Measurements from ENCODE around the gene LRPAP1.
"Not testable (repeated sequence)": the region's sequence is repeated elsewhere in the genome, so short reads cannot be mapped to it uniquely, and the experiment has no call there.

Gene LRPAP1

DNA sequence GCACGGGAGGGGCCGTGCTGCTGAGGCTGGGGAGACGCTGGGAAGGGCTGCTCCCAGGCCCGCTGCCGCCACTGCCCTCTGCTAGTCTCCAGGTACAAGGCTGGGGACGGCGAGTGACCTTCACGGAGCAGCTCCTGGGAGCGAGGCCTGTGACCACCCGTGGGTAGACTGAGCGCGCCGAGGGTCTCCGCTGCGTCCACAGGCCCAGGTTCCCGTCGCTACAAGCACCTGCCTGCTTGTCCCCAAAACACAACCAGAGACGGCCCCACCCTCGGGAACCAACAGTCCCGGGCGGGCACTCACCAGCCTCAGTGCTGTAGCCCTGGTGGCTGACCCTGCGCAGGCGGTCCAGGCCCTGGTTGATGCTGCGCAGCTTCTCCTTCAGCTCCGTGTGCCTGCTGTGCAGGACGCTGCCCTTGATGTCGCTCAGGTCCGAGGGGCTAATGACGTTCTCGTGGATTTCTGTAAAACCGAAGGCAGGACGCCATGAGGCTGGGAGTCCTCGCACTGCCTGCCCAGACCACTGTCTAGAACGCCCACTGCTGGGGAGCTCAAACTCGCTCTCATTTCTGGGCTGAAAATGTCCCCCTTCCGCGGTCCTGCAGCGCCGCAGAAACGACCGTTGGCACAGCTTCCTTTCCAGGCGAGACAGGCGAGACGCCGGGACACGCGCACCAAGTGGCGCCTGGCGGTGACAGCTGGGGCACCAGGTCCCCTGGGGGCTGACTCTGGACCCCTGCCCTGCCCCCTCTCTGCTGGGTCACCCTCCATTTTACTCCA is 14.3 kb downstream of the LRPAP1 start:
- DNase-seq = no peak

DNA sequence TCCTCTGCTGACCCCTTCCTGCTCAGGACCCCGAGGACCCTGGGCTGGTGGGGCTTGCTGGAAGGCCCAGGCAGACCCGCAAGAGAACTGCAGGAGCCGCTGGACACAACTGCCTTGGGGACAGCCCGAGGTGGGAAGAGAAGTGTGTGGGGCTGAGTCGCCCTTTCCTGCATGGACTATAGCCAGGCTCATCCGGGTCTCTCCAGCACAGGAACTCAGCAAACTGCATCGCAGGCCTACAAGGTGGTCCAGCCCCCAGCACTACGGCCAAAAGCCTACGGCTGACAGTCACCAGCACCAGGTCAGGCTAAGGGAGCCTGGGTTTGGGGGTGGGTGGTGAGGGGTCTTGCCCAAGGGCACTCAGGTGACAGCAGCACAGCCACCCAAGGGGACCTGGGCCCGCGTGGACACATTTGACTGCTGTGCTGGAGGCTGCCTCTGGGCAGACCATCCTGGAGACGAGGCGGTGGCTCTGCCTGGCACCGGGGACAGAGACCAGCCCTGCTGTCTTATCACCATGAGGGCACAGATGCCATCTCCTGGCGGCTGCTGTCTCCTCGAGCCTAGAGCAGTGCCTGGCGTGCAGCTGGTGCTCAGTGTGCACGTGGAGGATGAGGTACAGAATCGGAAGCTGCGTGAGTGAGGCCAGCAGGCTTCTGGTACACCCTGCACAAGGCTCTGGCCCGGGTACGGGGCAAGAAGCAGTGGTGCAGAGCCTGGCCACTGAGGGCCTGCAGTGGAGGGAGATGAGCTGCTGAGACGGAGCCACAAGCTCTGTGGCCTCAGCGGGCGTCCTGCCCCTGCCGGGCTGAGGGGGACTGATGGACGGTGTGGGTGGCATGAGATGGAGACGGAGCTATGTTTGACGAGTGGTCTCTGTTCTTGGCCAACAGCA is 15.1 kb downstream of the LRPAP1 start:
- DNase-seq = no peak

DNA sequence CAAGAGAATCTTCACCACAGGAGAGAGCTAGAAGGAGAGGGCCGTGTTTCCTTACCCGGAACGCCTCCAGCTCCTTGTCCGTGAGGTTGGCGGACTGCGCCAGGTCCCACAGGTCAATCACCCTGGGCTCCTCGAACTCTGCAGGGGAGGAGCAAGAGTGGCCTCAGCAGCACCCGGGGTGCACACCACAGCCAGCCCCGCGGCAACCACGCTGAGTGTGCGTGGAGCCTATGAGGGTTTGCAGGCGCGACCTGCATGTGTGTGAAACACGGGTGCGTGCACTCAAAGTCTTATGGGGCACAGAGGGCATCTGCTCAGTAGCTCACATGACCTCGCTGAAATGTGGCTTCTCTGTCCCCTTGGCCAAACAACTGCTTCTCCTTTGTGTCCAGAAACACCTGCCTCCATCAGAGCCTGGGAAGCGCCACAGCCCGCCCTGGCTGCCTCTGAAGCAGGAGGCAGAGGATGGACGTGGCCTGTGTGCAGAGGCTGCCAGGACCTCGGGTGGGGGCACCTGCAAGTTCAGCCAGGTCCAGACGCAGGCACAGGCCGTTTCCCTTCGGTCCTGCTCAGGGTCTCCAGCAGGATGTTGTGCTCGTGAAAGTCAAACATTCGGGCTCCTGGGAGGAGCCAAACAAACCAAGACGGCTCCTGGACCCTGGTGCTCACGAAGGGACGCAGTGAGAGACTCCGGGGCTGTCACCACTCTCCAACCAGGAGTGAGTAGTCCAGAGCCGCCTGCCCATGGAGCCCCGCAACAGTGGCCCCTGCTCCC is 16.0 kb downstream of the LRPAP1 start:
- no peak for DNase-seq

DNA sequence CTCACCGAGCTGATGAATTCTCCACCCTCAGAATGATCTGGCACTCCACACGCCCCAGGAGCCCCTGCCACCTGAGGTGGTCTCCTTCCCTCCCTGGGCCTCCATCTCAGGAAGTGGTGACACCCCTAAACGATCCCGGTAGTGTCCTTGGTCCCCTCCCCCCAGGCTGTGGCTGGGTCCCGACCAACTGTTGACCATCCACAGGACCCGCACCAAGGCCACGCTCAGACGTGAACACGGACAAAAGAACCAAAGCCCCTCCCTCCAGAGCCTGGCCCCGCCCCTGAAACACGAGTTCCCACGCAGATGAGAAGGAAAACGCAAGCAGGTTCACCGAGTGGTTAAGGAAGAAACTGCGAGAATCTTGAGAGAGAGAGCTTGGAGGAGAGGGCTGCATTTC is 16.6 kb downstream of the LRPAP1 start:
- no peak for DNase-seq

DNA sequence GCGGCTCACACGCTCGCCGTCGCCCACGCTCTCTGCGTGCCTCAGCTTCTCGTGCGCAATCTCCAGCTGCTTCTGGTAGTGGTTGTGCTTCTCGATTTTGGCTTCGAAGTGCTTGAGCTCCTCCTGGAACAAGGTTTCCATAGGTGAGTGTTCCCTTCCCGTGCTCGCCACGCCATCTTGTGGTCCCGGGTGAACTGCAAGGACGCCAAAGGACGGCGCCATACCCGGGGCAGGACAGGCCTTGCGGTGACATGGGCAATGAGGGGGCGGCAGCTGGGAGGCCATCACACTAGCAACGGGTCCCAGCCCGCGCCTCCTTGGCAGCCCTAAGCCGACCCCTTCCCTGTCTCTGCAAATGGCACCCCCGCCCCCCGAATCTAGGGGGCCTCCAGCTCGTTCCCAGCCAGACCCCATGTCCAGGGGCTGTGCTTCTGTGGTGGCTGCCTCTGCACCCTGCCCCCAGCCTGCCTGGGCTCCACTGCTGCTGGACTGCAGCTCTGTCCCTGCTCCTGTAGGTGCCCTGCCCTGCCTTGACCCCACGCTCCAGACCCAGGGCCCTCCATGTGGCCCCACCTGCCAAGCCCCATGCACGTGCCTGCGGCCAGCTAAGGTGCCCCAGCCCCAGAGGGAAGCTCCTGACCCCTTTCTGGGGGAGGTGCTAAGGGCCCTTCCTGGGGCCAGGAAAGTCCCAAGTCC is 17.3 kb downstream of the LRPAP1 start:
- no peak for DNase-seq

DNA sequence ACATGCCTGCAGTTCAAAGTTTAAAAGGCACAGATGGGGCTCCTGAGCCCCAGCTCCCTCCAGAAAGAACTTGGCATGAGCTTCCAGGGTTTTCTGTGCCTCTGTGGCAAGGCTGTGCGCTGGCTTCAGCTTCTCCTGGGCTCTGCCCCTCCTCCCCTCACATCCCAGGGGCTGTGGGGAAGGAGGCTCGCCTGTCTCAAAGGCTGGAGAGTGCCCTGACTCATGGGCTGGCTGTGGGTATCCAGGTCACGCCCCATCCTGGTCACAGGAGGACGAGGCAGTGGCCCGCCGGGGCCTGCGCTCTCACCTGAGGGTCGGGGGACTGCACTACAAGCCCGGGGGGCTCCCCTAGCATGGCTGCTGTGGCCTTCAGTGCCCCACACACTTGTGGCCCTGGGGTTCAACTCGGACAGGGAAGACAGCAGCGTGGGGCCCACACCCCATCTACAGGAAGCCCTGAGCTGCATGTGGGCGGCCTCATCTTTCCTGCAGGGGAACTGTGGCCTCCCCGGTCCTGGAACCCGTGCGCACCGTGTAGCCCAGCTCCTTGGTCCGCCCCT is 17.9 kb downstream of the LRPAP1 start:
- no peak for DNase-seq

DNA sequence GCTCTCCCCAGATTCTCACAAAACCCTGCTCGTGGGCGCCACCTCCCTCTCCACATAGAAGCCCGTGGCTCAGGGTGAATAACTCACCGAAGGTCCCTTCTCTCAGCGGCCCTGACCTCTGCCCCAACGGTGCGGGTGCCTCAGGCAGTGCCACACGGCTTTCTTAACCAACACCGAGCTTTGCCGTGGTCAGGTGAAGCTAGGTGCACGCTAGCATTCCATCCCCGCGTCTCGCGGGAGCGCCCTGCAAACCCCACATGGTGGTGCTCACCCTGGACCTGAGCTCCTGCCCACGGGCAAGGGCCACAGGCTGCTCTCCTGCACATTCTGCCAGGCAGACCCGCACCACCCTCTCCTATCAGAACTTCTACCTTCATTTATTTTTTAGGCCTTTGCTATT is 18.4 kb downstream of the LRPAP1 start:
- no peak for DNase-seq

DNA sequence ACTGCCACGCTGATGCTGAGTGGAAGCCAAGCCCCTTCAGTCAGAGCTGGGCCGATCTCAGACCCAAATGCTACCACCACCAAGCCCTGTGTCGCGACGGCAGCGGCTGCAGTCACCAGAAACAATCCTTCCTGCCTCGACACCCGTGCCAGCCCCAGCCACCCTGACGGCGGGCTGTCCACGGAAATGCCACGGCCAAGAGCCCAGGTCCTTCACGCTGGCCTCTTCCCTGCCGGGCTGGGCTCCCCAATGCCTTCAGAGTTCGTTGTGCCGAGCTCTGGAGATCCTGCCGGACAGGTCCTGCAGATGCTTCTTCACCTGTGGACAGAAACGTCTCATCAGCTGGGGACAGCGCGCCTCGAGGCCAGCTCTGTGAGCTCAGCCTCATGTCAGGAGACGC is 19.5 kb downstream of the LRPAP1 start:
- no peak for DNase-seq

DNA sequence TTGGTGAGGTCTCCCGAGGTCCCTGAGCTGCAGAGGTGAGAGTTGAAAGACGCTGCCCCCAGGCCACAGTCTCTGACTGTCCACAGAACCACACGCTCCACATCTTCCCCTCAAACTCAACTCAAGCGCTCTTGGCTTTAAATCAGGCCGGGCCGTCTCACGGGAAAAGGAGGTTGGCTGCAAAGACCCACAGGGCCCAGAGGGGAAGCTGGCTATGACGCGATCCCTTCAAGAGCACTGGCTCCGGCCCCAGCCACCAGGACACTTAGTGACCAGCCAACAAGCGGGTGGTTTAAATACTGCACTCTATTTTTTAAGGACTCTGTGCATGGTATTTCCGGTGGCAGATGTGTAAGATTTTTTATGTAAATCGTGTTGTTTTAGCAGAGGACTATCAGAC is 19.9 kb downstream of the LRPAP1 start:
- DNase-seq = no peak

DNA sequence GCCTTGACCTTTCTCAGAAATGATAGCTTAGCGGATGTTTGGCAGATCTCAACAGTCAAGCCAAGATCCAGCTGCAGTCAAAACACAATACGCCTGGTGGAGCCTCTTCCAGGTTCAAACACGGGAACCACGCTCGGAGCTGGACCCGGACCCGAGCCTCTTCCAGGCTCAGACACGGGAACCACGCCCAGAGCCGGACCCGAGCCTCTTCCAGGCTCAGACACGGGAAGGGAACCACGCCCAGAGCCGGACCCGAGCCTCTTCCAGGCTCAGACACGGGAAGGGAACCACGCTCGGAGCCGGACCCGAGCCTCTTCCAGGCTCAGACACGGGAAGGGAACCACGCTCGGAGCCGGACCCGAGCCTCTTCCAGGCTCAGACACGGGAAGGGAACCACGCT is 20.6 kb downstream of the LRPAP1 start:
- DNase-seq = not testable (repeated sequence)

DNA sequence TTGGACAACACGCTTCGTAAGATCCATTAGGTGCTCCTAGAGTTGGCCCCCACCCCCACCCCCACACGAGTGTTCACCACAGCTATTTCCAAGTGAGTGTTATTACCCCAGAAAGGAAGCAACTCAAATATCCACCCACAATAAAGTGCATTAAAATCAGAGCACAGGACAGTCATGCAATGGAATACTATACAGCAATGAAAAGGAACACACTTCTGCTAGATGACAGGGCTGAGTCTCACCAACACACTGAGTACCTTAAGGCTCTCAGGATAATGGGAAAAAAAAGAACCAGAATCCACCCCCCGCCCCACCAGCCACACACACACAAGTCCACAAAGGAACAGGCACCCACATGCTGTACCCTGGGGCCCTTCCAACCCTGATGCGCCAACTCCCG is 21.0 kb downstream of the LRPAP1 start:
- no peak for DNase-seq

DNA sequence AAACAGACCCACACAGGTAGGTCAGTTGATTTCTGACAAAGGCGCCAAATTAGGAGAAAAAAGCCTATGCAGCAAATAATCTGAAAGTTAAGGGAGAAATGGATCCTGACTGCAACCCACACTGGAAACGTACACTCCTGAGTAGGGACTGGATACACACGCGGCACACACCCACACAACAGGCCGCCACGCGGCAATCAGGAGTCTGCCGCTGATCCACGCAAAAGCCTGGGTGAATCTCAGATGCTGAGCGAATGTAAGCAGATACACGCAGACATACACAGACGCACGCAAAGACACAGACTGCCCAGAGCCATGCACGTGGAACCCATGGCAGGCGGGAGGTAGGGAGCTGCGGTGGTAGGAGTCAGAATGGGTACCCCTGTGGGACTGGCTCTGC is 21.7 kb downstream of the LRPAP1 start:
- DNase-seq = no peak

DNA sequence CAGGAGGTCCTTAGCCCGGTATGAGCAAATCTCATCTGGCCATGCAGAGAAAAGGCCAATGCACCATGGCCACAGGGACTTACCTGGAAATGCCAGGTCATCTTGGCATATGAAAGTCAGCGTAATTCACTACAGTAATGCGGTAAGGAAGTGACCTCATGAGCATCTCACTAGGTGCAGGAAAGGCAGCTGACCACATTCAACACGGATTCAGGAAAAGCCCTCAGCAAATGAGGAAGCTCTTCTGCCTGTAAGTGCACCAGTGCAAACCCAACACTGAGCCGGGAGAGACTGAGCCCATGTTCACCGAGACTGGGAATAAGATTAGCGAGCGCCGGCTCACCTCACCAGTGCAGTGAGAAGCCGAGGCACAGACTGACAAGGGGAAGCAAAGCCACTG is 23.7 kb downstream of the LRPAP1 start:
- no peak for DNase-seq

DNA sequence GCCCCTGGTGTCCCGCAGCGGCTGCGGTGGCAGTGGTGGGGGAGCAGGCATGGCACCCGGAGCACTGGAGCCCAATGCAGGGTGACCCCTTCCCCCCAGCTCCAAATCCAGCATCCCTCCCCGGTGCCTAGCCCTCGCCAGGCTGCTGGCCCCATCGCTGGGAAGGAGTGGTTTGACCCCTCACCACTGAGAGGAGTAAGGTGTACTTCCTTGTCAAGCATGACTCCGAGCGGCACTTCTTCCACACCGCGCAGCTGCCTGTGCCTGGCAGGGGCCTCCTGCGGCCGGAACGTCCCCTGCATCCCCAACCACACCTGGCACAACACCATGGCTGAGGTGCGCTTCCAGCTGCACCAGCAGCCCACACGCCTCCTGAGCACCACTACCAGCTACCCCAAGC is 27.0 kb downstream of the LRPAP1 start:
- no peak for DNase-seq

DNA sequence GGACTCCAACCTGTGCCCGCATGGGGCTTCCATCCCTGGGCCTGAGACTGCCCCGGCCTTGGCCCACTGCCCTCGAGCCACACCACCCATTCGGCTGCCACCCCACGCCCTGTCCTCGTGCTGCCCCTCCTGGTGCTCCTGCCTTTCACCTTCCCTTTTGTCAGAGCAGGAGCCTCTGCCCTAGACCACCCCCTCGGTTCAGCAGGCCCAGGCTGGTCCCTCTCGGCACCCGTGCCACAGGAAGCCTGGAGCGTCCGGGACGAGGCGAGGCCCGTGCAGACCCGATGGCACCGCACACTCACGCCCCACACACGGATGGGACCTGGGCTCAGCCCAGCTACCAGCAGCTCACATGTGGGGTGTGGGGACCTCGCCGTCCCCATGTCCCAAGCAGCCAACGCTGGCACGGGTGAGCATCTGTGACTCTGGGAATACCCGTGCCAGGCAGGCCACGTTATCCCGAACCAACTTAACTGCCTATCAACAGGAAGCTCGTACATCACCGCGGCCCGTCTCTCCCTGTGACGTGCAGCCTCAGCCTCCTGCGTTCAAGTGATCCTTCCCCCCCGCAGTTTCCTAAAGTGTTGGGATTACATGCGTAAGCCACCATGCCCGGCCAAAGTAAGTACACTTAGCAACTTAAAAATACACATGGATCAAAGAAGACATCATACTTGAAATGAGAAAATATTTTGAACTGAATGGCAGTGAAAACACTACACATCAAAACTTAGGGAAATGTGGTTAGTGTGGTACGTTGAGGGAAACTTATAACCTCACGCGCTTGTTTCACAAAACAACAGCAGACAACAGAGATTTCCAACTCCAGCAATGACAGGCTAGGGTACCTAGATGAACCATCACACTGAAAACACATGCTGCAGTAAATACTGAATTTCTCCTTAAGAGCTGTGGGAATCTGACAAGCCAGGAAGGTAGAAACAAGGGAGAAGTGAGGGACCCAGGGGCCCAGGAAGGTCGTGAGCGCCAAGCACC is 29.0 kb downstream of the LRPAP1 start:
- no peak for DNase-seq

DNA sequence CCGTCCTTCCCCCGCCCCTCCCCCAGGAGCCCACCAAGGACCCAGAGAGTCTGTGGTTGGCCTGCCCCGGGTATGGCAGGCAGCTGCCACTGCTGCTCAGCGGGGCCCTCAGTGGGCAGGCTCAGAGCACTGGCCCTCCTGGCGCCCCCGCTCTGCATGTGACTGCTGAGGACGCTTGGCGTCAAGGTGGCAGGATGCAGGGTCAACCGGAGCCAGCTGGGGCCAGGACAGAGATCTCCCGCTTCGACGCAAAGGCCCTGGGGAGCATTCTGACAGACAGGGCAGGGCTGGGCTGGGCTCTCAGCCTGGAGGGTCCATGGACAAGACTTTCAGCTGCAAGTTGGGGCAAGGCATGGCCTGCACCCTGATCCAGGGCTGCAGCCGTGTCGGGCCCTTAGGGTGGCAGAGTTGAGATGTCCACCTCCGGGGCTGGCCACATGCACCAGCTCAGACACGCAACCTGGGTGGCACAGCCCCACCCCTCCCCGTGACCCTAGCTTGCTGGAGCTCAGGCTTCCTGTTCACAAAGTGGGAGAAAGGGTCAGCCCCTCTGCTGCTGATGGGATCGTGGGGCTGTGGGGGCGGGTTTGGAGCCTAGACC is 30.3 kb downstream of the LRPAP1 start:
- no peak for DNase-seq

DNA sequence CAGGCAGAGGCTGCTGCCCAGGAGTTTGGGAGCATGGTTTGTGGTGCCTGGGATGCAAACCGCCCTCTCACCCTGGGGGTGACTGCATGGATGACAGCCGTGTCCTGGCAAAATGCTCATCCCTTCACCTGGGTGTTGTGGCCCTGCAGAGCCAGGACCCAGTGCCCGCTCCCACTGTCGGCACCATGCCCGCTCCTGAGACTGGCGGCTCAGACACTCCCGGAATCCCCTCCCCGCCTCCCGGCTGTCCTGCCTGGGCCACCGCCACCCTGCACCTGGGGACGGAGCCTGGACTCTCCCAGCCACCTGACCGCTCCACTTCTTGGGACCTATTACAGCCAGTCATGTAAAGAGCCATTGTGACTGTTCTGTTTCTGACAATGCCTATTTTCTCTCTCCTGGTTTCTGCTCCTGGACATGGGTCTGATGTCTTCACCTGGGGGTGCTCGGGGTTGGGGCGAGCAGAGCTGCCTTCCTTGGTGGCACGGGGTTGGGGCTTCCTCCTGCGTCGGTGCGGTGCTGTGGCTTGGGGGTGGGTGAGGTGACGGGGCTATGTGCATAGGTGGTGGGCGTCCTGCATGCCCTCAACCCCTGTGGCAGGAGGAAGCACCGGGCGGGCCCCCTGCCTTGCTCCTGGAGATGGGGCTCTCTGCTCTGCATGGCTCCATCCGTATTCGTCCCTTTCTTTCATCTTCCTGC is 30.9 kb downstream of the LRPAP1 start:
- DNase-seq = no peak

DNA sequence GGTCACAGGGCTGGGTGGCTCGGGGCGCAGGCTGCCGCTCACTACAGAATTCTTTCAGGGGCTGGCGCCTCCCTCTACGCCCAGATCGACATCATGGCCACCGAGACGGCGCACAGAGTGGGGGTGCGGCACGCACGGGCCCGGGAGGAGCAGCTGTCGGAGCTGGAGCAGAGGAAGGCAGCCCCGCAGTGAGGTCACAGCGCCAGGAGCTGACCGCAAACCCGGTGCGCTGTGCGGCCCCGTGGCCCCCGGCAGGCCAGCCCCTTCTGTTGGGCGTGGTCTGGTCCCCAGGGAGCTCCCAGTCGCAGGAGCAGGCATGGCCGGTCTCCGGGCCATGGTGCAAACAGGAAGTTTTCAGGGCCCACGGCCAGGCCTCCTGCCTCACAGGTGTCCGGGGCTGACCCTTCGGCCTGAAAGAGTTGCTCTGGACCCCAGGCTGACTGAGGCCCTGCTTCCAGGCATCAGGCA is 31.6 kb downstream of the LRPAP1 start:
- no peak for DNase-seq

DNA sequence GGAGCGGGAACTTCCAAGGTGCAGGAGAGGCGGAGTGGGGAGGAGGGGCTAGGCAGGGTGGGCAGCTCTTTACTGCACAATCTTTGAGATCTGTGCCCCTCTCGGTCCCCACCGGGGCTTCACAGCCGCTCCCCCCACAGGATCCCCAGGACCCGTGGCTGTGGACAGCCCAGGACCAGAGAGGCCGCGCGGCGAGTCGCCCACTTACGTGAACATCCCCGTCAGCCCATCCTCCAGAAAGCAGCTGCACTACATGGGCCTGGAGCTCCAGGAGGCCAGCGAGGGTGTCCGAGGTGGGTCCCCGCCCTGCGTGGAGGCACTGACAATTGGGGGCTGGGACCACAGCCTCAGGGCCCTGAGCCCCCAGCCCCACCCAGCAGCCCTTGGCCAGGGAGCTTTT is 32.1 kb downstream of the LRPAP1 start:
- no peak for DNase-seq

DNA sequence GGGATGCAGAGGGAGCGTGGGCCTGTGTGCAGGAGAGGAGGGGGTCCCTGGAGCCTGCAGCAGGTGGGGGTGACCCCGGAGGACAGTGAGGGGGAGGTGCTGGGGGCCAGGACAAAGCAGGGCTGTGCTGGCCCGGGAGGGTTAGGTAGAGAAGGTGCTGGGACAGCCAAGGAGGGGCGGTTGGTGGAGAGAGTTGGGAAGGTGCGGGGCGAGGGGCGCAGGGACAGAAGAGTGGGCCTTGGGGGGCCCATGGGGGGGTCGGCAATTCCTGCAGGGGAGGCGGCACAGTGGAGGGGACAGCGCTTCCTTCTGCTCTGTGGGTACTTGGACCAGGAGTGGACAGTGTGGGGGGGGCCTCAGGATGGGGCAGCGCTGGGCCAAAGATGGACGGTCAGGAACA is 32.5 kb downstream of the LRPAP1 start:
- no peak for DNase-seq

Measured in activated effector memory CD4-positive, alpha-beta T cell treated with anti-CD3 and anti-CD28 coated beads, Interleukin-2, amount 50 U/mL, for 16 hours (primary cell).